Measurements from ENCODE around the gene LEUTX. TPM values are rescaled to one million over a fixed set of nuclear protein-coding genes. Genes with fewer than 3 reads are reported as not detected.

Gene LEUTX
- total RNA-seq, 1 experiment from 2014 or later, result not detected

DNA sequence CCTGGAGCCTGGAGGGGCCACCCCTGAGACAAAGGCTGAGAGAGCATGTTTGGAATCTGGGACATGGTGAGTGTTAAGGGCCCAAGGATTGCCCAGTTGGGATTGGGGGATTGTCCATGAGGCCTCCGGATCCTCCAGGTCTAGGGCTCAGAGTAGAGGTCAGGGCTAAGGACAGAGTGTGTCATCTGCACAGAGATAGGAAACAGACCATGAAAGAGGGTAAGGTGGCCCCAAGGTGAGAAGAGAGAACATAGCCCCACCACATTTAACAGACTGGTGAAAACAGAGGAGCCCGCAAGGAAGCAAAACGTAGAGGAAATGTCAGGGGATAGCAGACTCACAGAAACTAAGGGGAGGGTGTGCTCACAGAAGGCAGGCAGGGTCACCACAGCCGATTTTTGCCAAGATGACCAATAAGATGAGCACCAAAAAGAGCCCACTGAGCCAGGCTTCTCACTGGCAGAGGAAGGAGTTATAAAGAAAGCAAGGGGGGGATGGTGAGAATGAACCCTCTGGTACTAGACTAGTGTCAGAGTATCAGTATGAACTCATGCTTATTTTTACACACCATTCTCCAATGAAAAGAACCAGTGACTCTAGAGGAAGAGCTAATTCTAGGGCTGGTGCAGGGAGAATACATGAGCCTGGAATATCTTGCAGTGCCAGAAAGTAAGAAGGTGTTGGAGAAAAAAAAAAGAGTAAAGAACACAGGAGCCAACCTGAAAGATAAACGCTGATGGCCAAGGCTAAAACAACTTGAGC lies 37.8 kb downstream of the LEUTX start:
- H3K4me1 ChIP-seq (ENCODE audit: insufficient read depth, low read length, poor library complexity, severe bottlenecking), result no peaks in the 10 kb centered on the region
- no peak overlapping the region for H3K4me3 ChIP-seq (ENCODE audit: low read depth, low read length, poor library complexity, severe bottlenecking)
- no TSS peak for BruUV-seq (replicated peaks)
- no peak overlapping the region for H3K27ac ChIP-seq (ENCODE audit: low read depth, low read length, poor library complexity, severe bottlenecking)
- CTCF ChIA-PET, result no interaction called here
- DNase-seq (ENCODE audit: low spot score), result no peak
- TF ChIP-seq CTCF (conservative IDR thresholded peaks at IDR 0.05; ENCODE audit: low read depth, low read length) (no peak), EZH2 (IDR thresholded peaks at IDR 0.05; ENCODE audit: borderline replicate concordance, low read depth, low read length, poor library complexity, severe bottlenecking) (no peak)
- intact Hi-C loops (cut with micrococcal nuclease; ENCODE audit: unreplicated experiment), result no loop called here
- H3K9me3 ChIP-seq (ENCODE audit: low read depth, low read length, poor library complexity, severe bottlenecking), result no peaks in the 10 kb centered on the region
- no peaks in the 10 kb centered on the region for H3K36me3 ChIP-seq (ENCODE audit: insufficient read depth, low read length, poor library complexity, severe bottlenecking)
- H3K27me3 ChIP-seq (replicated peaks; ENCODE audit: insufficient read depth, low read depth, low read length, poor library complexity), result no peaks in the 10 kb centered on the region
- POLR2A ChIA-PET (ENCODE audit: low non-redundant PET), result no interaction called here

DNA sequence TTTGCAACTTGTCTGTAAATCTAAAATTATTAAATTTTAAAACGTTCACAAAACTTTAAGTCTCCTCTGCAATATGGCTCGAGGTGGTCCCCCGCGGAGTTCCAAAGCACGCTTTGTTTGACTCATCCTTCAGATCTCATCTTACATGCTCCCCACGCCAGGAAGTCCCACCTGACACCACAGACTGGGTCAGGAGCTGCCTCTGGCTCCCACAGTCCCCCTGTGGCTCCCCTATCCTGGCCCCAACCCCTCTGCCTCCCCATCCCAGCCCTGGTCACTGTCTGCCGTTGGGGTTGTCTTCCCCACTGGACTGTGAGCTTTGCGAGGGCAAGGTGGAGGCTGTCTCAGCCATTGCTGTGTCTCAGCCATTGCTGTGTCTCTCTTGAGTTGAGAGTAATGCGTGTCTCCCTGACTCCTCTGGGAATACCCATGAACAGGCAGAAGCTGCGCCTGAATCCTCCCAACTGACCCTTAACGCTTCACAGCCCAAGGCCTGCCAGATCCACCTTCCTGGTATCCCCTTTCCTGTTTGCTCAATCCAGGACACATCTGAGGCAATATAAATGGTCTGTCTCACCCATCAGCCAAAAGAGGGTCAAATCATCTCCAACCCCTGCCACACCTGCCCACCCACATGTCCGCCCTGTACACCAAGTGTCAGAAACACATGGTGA lies 39.4 kb downstream of the LEUTX start:
- POLR2A ChIA-PET (ENCODE audit: low non-redundant PET), result no interaction called here
- BruUV-seq (replicated peaks), result no TSS peak

GRCh38 chr19:39818626-39819097 lies 40.0 kb downstream of the LEUTX start:
- ChIA-PET POLR2A (ENCODE audit: low non-redundant PET) (no interaction called here), CTCF (interaction anchor here (0.6 kb wide), 1 partner anchor 24 kb away, joined by 3 read pairs; no protein-coding TSS in a partner anchor)
- no peaks in the 10 kb centered on the region for H3K9me3 ChIP-seq (ENCODE audit: low read depth, low read length, poor library complexity, severe bottlenecking)
- no peak for DNase-seq (ENCODE audit: low spot score)
- no peaks in the 10 kb centered on the region for H3K36me3 ChIP-seq (ENCODE audit: insufficient read depth, low read length, poor library complexity, severe bottlenecking)
- no peak overlapping the region for H3K27ac ChIP-seq (ENCODE audit: low read depth, low read length, poor library complexity, severe bottlenecking)
- H3K27me3 ChIP-seq (replicated peaks; ENCODE audit: insufficient read depth, low read depth, low read length, poor library complexity), result no peaks in the 10 kb centered on the region
- no peaks in the 10 kb centered on the region for H3K4me1 ChIP-seq (ENCODE audit: insufficient read depth, low read length, poor library complexity, severe bottlenecking)
- TF ChIP-seq CTCF (conservative IDR thresholded peaks at IDR 0.05; ENCODE audit: low read depth, low read length) (no peak), EZH2 (IDR thresholded peaks at IDR 0.05; ENCODE audit: borderline replicate concordance, low read depth, low read length, poor library complexity, severe bottlenecking) (no peak)
- H3K4me3 ChIP-seq (ENCODE audit: low read depth, low read length, poor library complexity, severe bottlenecking), result no peak overlapping the region
- intact Hi-C loops (cut with micrococcal nuclease; ENCODE audit: unreplicated experiment), result no loop called here
- BruUV-seq (replicated peaks), result no TSS peak

More for the DNA sequence above, 39.4 kb downstream of the LEUTX start:
- DNase-seq (ENCODE audit: low spot score), result no peak
- no peaks in the 10 kb centered on the region for H3K27me3 ChIP-seq (replicated peaks; ENCODE audit: insufficient read depth, low read depth, low read length, poor library complexity)
- H3K4me1 ChIP-seq (ENCODE audit: insufficient read depth, low read length, poor library complexity, severe bottlenecking), result no peaks in the 10 kb centered on the region
- no peak for TF ChIP-seq EZH2 (IDR thresholded peaks at IDR 0.05; ENCODE audit: borderline replicate concordance, low read depth, low read length, poor library complexity, severe bottlenecking)
- no peak for TF ChIP-seq CTCF (conservative IDR thresholded peaks at IDR 0.05; ENCODE audit: low read depth, low read length)
- no peak overlapping the region for H3K27ac ChIP-seq (ENCODE audit: low read depth, low read length, poor library complexity, severe bottlenecking)
- CTCF ChIA-PET, result interaction anchor here (0.5 kb wide), 1 partner anchor 26 kb away, joined by 5 read pairs; no protein-coding TSS in a partner anchor
- no peaks in the 10 kb centered on the region for H3K36me3 ChIP-seq (ENCODE audit: insufficient read depth, low read length, poor library complexity, severe bottlenecking)
- no peaks in the 10 kb centered on the region for H3K9me3 ChIP-seq (ENCODE audit: low read depth, low read length, poor library complexity, severe bottlenecking)
- no peak overlapping the region for H3K4me3 ChIP-seq (ENCODE audit: low read depth, low read length, poor library complexity, severe bottlenecking)
- intact Hi-C loops (cut with micrococcal nuclease; ENCODE audit: unreplicated experiment), result no loop called here

Data from A673 (cell line).